HG03565 (cell line): ENCODE measurements around the gene NUAK1.
"Not testable (repeated sequence)": the region's sequence is repeated elsewhere in the genome, so short reads cannot be mapped to it uniquely, and the experiment has no call there.

Source experiments
- ATAC-seq: cut with Tn5 transposase; IDR thresholded peaks from one replicate; pipeline ENCODE4 v1.9.1; 2021; ENCODE audit warnings: mild to moderate bottlenecking, moderate library complexity; ENCODE audit not compliant: unreplicated experiment

The NUAK1 gene

DNA sequence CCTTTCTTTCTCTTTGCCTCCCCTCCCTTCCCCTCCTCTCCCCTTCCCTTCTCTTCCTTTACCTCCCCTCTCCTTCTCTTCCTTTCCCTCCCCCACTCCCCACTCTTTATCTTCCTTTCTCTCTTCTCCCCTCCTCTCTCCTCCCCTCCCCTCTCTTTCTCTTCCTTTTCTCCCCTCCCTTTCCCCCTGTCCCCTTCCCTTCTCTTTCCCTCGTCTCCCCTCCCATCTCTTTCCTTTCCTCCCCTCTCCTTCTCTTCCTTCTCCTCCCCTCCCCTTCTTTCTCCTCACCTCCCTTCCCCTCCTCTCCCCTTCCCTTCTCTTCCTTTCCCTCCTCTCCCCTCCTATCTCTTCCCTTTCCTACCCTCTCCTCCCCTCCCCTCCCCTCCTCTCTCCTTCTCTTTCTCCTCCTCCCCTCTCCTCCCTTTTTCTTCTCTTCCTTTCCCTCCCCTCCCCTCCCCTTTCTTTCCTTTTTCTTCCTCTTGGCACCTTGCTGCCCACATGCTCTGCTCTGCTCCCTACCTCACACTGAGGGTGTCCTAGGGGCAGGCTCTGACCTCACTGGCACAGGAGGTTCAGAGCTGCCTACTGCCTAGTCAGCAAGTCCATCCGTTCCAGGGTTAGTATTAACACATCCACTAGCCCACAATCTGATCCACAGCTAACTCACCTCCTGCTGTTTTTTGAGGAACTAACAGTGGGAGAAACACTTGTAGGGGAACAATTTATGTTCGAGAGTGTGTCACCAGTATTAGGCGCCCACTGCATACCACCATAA is 101.0 kb downstream of the NUAK1 start:
- ATAC-seq = no peak

DNA sequence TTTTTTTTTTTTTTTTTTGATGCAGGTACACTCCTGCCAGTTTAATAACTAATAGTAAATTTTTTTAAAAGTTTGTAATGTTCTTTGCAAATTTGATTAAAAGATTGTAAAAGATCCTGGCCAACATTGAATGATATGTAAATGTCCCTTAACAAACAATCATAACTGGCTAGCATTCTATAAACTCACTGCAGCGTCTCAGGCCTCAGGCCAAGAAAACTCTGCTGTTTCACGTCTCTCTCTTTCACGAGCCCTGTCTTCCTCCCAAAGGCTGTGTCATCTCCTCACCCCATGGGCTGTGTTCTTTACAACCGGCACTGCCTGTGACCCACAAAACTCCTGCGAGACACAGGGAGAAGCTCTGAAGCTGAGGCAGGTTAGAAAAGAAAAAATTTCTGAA is 103.3 kb downstream of the NUAK1 start:
- no peak for ATAC-seq

DNA sequence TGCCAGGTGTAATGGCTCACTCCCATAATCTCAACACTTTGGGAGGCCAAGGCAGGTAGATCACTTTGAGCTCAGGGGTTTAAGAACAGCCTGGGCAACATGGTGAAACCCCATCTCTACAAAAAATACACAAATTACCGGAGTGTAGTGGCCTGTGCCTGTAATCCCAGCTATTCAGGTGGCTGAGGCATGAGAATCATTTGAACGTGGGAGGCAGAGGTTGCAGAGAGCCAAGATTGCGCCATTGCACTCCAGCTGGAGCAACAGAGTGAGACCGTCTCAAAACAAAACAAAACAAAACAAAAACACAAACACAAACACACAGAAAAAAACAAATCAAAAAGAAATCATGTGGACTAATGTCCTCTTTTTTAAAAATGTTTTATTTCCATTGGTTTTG is 104.4 kb downstream of the NUAK1 start:
- no peak for ATAC-seq

- ATAC-seq = no peak
Measured at GRCh38 chr12:106033161-106033675, 105.5 kb downstream of the NUAK1 start.

GRCh38 chr12:106032623-106032925 is 106.2 kb downstream of the NUAK1 start:
- ATAC-seq = no peak

- ATAC-seq = no peak
Measured at GRCh38 chr12:106031761-106032622, 106.8 kb downstream of the NUAK1 start.

GRCh38 chr12:106030210-106031071 is 108.3 kb downstream of the NUAK1 start:
- no peak for ATAC-seq

- ATAC-seq = no peak
Measured at GRCh38 chr12:106029532-106029931, 109.2 kb downstream of the NUAK1 start.

DNA sequence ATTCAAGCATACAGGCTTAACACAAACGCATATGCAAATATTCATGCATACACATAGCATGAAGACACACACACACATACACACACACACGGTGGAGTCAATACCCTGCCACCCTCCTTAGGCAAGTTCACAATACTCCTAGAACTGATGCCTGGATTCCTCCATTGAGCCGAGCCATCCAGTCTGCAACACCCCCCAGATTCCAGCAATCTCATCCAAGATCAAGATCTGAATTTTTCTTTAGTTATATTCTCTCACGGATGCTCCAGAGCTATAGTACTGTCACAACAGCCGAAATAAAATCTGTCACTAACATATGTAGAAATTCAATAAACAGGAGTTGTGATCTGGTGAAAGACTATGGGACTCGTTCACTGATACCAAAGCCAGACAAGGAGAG is 110.8 kb downstream of the NUAK1 start:
- no peak for ATAC-seq

DNA sequence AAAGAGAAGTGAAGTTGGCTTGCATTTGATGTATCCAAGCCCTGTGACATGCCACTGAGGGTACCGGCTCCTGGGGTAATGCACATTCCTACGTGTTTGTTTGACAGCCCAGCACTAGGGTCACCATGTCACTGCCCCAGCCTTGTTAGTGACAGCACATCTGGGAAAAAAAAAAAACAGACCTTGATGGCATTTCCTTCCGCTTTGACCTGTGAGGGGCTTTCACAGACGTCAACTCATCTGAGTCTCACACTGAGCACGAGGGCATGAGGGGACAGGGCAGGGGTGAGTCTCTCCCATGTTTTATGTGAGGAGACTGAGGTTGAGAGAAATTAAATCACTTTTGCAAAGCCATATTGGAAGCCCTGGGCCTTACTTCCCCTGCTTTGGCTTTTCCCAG is 111.5 kb downstream of the NUAK1 start:
- no peak for ATAC-seq

- no peak for ATAC-seq
Measured at GRCh38 chr12:106025129-106025528, 113.6 kb downstream of the NUAK1 start.

- no peak for ATAC-seq
Measured at GRCh38 chr12:106023039-106023438, 115.7 kb downstream of the NUAK1 start.

- ATAC-seq = no peak
Measured at GRCh38 chr12:106022568-106023012, 116.2 kb downstream of the NUAK1 start.

DNA sequence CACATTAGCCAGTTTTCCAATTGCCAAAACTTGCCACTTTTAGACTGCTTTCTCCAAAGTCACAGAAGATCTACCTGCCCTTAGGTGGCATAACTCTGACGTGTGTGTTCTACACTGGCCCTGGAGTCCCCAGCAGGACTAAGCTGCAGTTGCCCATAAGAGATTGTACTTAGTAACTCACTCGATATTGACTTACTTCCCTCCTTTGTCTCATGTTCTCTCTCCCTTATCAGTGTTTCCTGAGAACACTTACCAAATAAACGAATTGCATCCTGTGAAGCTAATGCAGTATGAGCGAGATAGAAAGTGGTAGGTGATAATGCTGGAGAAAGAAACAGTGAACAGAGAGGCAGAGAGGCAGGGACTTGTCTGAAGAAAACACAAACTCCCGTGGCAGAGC is 117.2 kb downstream of the NUAK1 start:
- no peak for ATAC-seq

DNA sequence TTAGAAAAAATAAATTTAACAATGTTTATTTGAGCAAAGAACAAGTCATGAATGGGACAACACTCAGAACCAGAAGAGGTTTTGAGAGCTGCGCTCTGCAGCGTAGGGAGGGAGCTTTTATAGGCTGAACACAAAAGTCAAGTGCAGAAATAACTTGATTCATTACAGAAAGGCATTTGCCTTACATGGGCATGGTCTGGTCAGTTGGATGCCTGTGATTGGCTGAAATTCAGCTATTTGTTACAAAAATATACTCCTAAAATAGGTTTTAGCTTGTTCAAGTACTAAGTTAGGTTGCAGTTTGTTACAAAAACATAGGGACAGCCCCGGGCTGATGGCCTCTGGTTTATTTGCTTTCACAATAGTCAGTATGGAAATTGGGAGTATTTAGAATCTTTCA is 118.0 kb downstream of the NUAK1 start:
- no peak for ATAC-seq

- no peak for ATAC-seq
Measured at GRCh38 chr12:106019144-106019543, 119.6 kb downstream of the NUAK1 start.

GRCh38 chr12:106018286-106018685 is 120.5 kb downstream of the NUAK1 start:
- no peak for ATAC-seq

- ATAC-seq = not testable (repeated sequence)
Measured at GRCh38 chr12:106016601-106017278, 122.0 kb downstream of the NUAK1 start.

- no peak for ATAC-seq
Measured at GRCh38 chr12:106015646-106016045, 123.1 kb downstream of the NUAK1 start.

- ATAC-seq = no peak
Measured at GRCh38 chr12:106013941-106014340, 124.8 kb downstream of the NUAK1 start.
